ENCODE measurements around the gene PRKCA.
"Not testable (repeated sequence)": the region's sequence is repeated elsewhere in the genome, so short reads cannot be mapped to it uniquely, and the experiment has no call there.

Gene PRKCA

GRCh38 chr17:66345949-66346638 is 43.7 kb downstream of the PRKCA start:
- H3K4me1 ChIP-seq (ENCODE audit: control insufficient read depth, insufficient read depth, low read length) = peaks cover 25% of the 10 kb centered on the region
- H3K4me2 ChIP-seq (ENCODE audit: low read length); H3K9ac ChIP-seq (ENCODE audit: low read depth, low read length); H3K4me3 ChIP-seq (ENCODE audit: low read length); H3K9me3 ChIP-seq (replicated peaks; ENCODE audit: low read length); H3K36me3 ChIP-seq (ENCODE audit: insufficient read depth, low read length); H3K27me3 ChIP-seq (ENCODE audit: control insufficient read depth, insufficient read depth, low read length): not testable (repeated sequence)

GRCh38 chr17:66347661-66348514 is 45.5 kb downstream of the PRKCA start:
- peaks cover 26% of the 10 kb centered on the region for H3K4me1 ChIP-seq (ENCODE audit: control insufficient read depth, insufficient read depth, low read length)
- no peaks in the 10 kb centered on the region for H3K27me3 ChIP-seq (ENCODE audit: control insufficient read depth, insufficient read depth, low read length)

GRCh38 chr17:66348584-66349165 is 46.3 kb downstream of the PRKCA start:
- Histone ChIP-seq H3K4me2 (ENCODE audit: low read length) (peak overlapping the region; percentile 74), H3K4me3 (ENCODE audit: low read length) (peak overlapping the region; percentile 19), H3K9me3 (replicated peaks; ENCODE audit: low read length) (no peaks in the 10 kb centered on the region), H3K36me3 (ENCODE audit: insufficient read depth, low read length) (no peaks in the 10 kb centered on the region), H3K9ac (ENCODE audit: low read depth, low read length) (peak overlapping the region; percentile 2), H3K27me3 (ENCODE audit: control insufficient read depth, insufficient read depth, low read length) (no peaks in the 10 kb centered on the region), H3K4me1 (ENCODE audit: control insufficient read depth, insufficient read depth, low read length) (peaks cover 32% of the 10 kb centered on the region)

More at GRCh38 chr17:66347661-66348514, 45.5 kb downstream of the PRKCA start:
- no peak overlapping the region for H3K4me3 ChIP-seq (ENCODE audit: low read length)
- H3K4me2 ChIP-seq (ENCODE audit: low read length) = peak overlapping the region; percentile 50
- no peaks in the 10 kb centered on the region for H3K9me3 ChIP-seq (replicated peaks; ENCODE audit: low read length)
- no peaks in the 10 kb centered on the region for H3K36me3 ChIP-seq (ENCODE audit: insufficient read depth, low read length)
- H3K9ac ChIP-seq (ENCODE audit: low read depth, low read length) = no peak overlapping the region

GRCh38 chr17:66349521-66350254 is 47.3 kb downstream of the PRKCA start:
- H3K4me1 ChIP-seq (ENCODE audit: control insufficient read depth, insufficient read depth, low read length) = peaks cover 42% of the 10 kb centered on the region
- no peaks in the 10 kb centered on the region for H3K36me3 ChIP-seq (ENCODE audit: insufficient read depth, low read length)
- H3K9me3 ChIP-seq (replicated peaks; ENCODE audit: low read length) = no peaks in the 10 kb centered on the region
- H3K4me3 ChIP-seq (ENCODE audit: low read length) = no peak overlapping the region
- no peaks in the 10 kb centered on the region for H3K27me3 ChIP-seq (ENCODE audit: control insufficient read depth, insufficient read depth, low read length)
- H3K4me2 ChIP-seq (ENCODE audit: low read length) = peak overlapping the region; percentile 74
- no peak overlapping the region for H3K9ac ChIP-seq (ENCODE audit: low read depth, low read length)

- not testable (repeated sequence) for H3K27me3 ChIP-seq (ENCODE audit: control insufficient read depth, insufficient read depth, low read length); H3K9me3 ChIP-seq (replicated peaks; ENCODE audit: low read length); H3K9ac ChIP-seq (ENCODE audit: low read depth, low read length); H3K4me3 ChIP-seq (ENCODE audit: low read length); H3K4me2 ChIP-seq (ENCODE audit: low read length); H3K36me3 ChIP-seq (ENCODE audit: insufficient read depth, low read length)
- peaks cover 51% of the 10 kb centered on the region for H3K4me1 ChIP-seq (ENCODE audit: control insufficient read depth, insufficient read depth, low read length)
Measured at GRCh38 chr17:66350576-66350975, 48.2 kb downstream of the PRKCA start.

GRCh38 chr17:66351033-66351432 is 48.6 kb downstream of the PRKCA start:
- Histone ChIP-seq H3K4me2 (ENCODE audit: low read length) (no peak overlapping the region), H3K9me3 (replicated peaks; ENCODE audit: low read length) (no peaks in the 10 kb centered on the region), H3K27me3 (ENCODE audit: control insufficient read depth, insufficient read depth, low read length) (no peaks in the 10 kb centered on the region), H3K9ac (ENCODE audit: low read depth, low read length) (no peak overlapping the region), H3K36me3 (ENCODE audit: insufficient read depth, low read length) (no peaks in the 10 kb centered on the region), H3K4me1 (ENCODE audit: control insufficient read depth, insufficient read depth, low read length) (peaks cover 54% of the 10 kb centered on the region), H3K4me3 (ENCODE audit: low read length) (no peak overlapping the region)

GRCh38 chr17:66351701-66352100 is 49.3 kb downstream of the PRKCA start:
- H3K27me3 ChIP-seq (ENCODE audit: control insufficient read depth, insufficient read depth, low read length) = no peaks in the 10 kb centered on the region
- peaks cover 55% of the 10 kb centered on the region for H3K4me1 ChIP-seq (ENCODE audit: control insufficient read depth, insufficient read depth, low read length)
- H3K4me2 ChIP-seq (ENCODE audit: low read length) = no peak overlapping the region
- H3K9ac ChIP-seq (ENCODE audit: low read depth, low read length) = no peak overlapping the region
- H3K4me3 ChIP-seq (ENCODE audit: low read length) = no peak overlapping the region
- H3K9me3 ChIP-seq (replicated peaks; ENCODE audit: low read length) = no peaks in the 10 kb centered on the region
- H3K36me3 ChIP-seq (ENCODE audit: insufficient read depth, low read length) = no peaks in the 10 kb centered on the region

GRCh38 chr17:66353937-66354401 is 51.6 kb downstream of the PRKCA start:
- no peak overlapping the region for H3K4me3 ChIP-seq (ENCODE audit: low read length)
- H3K4me1 ChIP-seq (ENCODE audit: control insufficient read depth, insufficient read depth, low read length) = peaks cover 48% of the 10 kb centered on the region
- H3K36me3 ChIP-seq (ENCODE audit: insufficient read depth, low read length) = no peaks in the 10 kb centered on the region

GRCh38 chr17:66354472-66354871 is 52.1 kb downstream of the PRKCA start:
- no peaks in the 10 kb centered on the region for H3K36me3 ChIP-seq (ENCODE audit: insufficient read depth, low read length)
- H3K4me1 ChIP-seq (ENCODE audit: control insufficient read depth, insufficient read depth, low read length) = peaks cover 46% of the 10 kb centered on the region
- no peak overlapping the region for H3K4me3 ChIP-seq (ENCODE audit: low read length)

More at GRCh38 chr17:66353937-66354401, 51.6 kb downstream of the PRKCA start:
- H3K4me2 ChIP-seq (ENCODE audit: low read length) = peak overlapping the region; percentile 62
- H3K9me3 ChIP-seq (replicated peaks; ENCODE audit: low read length) = no peaks in the 10 kb centered on the region
- H3K9ac ChIP-seq (ENCODE audit: low read depth, low read length) = no peak overlapping the region
- no peaks in the 10 kb centered on the region for H3K27me3 ChIP-seq (ENCODE audit: control insufficient read depth, insufficient read depth, low read length)

GRCh38 chr17:66354981-66355380 is 52.6 kb downstream of the PRKCA start:
- Histone ChIP-seq H3K4me3 (ENCODE audit: low read length) (no peak overlapping the region), H3K9ac (ENCODE audit: low read depth, low read length) (no peak overlapping the region), H3K27me3 (ENCODE audit: control insufficient read depth, insufficient read depth, low read length) (no peaks in the 10 kb centered on the region), H3K4me2 (ENCODE audit: low read length) (peak overlapping the region; percentile 62), H3K9me3 (replicated peaks; ENCODE audit: low read length) (no peaks in the 10 kb centered on the region), H3K36me3 (ENCODE audit: insufficient read depth, low read length) (no peaks in the 10 kb centered on the region), H3K4me1 (ENCODE audit: control insufficient read depth, insufficient read depth, low read length) (peaks cover 43% of the 10 kb centered on the region)

More at GRCh38 chr17:66354472-66354871, 52.1 kb downstream of the PRKCA start:
- H3K27me3 ChIP-seq (ENCODE audit: control insufficient read depth, insufficient read depth, low read length) = no peaks in the 10 kb centered on the region
- H3K9me3 ChIP-seq (replicated peaks; ENCODE audit: low read length) = no peaks in the 10 kb centered on the region
- peak overlapping the region; percentile 62 for H3K4me2 ChIP-seq (ENCODE audit: low read length)
- H3K9ac ChIP-seq (ENCODE audit: low read depth, low read length) = no peak overlapping the region

GRCh38 chr17:66355510-66355909 is 53.1 kb downstream of the PRKCA start:
- Histone ChIP-seq H3K4me3 (ENCODE audit: low read length) (no peak overlapping the region), H3K4me1 (ENCODE audit: control insufficient read depth, insufficient read depth, low read length) (peaks cover 43% of the 10 kb centered on the region)

More at GRCh38 chr17:66355510-66355909, 53.1 kb downstream of the PRKCA start:
- Histone ChIP-seq H3K9ac (ENCODE audit: low read depth, low read length) (no peak overlapping the region), H3K27me3 (ENCODE audit: control insufficient read depth, insufficient read depth, low read length) (no peaks in the 10 kb centered on the region), H3K4me2 (ENCODE audit: low read length) (peak overlapping the region; percentile 62), H3K36me3 (ENCODE audit: insufficient read depth, low read length) (no peaks in the 10 kb centered on the region), H3K9me3 (replicated peaks; ENCODE audit: low read length) (no peaks in the 10 kb centered on the region)
